ENCODE measurements around the gene ABCA8.

GRCh38 chr17:68849673-68850610, 105.2 kb downstream of the ABCA8 start:
- no peak for TF ChIP-seq CTCF (tag by site-specific recombination; IDR thresholded peaks at IDR 0.05)
- no peak for TF ChIP-seq ZNF174 (tag by site-specific recombination; IDR thresholded peaks at IDR 0.05)
- TF ChIP-seq ZNF404 (tag by site-specific recombination; IDR thresholded peaks at IDR 0.05) = no peak
- TF ChIP-seq YY1 (tag by site-specific recombination; IDR thresholded peaks at IDR 0.05) = no peak
- no peak for TF ChIP-seq ZNF768 (tag by site-specific recombination; IDR thresholded peaks at IDR 0.05)

Data from HEK293 (cell line).